Measurements from ENCODE around the gene ZBED6.

Gene ZBED6

GRCh38 chr1:203842559-203842876 lies 47.1 kb downstream of the ZBED6 start:
- no peak for TF ChIP-seq CTCF (IDR thresholded peaks at IDR 0.05; ENCODE audit: insufficient read depth, missing control alignments)
- no peak for FAIRE-seq
- DNase-seq (ENCODE audit: insufficient read length, low spot score): no peak

DNA sequence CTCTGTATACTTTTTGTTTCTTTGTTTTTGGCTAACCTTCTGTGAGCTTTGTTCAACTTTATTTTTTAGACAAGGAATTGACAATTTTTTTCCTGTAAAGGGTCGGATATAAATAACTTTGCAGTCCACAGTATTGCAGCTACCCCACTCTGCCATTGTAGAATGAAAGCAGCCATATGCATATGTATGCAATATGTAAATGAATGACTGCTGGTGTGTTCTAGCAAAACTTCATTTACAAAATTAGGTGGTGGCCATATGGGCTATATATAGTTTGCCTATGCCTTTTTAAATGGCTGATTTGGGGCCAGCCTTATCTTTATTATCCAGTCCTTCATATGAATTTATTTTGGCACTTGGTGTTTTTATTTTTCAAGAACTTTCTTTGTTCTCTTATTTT lies 48.0 kb downstream of the ZBED6 start:
- no peak for FAIRE-seq
- no peak for DNase-seq (ENCODE audit: insufficient read length, low spot score)
- no peak for TF ChIP-seq CTCF (IDR thresholded peaks at IDR 0.05; ENCODE audit: insufficient read depth, missing control alignments)

All from D721Med (cell line).